HG03060 (cell line): ENCODE measurements around the gene PRKCG.

Experiments used
- ATAC-seq: cut with Tn5 transposase; IDR thresholded peaks from one replicate; pipeline ENCODE4 v1.9.1; 2021; ENCODE audit warnings: low read depth, moderate number of reproducible peaks; ENCODE audit not compliant: unreplicated experiment

Gene PRKCG

DNA sequence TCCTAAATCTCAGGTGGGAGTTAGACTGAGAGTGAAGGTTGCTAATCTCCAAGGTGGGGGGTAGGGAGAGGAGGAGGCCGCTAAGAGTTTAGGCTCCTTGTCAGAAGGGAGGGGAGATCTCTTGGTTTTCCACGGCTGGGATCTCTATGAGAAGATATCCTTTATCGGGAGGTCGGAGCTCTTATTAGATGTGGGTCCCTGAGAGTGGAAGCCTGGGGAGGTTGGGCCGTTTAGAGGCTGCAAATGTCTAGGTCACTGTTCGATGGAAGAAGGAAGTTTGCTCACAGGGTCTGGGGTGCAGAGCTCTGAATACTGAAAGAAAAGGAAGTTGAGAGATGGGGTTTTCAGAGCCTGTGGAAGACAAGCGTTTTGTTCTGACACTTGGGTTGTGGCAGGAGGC lies 10.5 kb upstream of the PRKCG start:
- no peak for ATAC-seq

DNA sequence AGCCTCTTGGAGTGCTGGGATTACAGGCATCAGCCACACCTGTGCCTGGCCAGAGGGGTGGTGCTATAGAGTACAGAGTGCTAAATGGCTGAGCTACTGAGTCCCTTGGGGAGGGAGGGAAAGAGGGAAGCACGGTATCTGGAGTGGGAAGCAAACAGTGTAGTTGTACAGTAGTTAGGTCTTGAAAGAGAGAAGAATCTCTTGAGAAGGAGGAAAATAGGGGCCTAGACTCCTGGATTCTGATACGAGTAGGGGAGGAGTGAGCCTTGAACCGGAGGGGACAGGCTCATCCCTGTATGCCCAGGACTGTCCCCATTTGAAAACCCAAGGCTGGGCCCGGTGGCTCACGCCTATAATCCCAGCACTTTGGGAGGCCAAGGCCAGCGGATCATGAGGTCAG lies 9.2 kb upstream of the PRKCG start:
- no peak for ATAC-seq

DNA sequence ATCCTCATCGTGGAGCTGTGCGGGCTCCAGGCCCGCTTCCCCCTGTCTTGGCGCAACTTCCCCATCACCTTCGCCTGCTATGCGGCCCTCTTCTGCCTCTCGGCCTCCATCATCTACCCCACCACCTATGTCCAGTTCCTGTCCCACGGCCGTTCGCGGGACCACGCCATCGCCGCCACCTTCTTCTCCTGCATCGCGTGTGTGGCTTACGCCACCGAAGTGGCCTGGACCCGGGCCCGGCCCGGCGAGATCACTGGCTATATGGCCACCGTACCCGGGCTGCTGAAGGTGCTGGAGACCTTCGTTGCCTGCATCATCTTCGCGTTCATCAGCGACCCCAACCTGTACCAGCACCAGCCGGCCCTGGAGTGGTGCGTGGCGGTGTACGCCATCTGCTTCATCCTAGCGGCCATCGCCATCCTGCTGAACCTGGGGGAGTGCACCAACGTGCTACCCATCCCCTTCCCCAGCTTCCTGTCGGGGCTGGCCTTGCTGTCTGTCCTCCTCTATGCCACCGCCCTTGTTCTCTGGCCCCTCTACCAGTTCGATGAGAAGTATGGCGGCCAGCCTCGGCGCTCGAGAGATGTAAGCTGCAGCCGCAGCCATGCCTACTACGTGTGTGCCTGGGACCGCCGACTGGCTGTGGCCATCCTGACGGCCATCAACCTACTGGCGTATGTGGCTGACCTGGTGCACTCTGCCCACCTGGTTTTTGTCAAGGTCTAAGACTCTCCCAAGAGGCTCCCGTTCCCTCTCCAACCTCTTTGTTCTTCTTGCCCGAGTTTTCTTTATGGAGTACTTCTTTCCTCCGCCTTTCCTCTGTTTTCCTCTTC lies 8.0 kb upstream of the PRKCG start:
- no peak for ATAC-seq

DNA sequence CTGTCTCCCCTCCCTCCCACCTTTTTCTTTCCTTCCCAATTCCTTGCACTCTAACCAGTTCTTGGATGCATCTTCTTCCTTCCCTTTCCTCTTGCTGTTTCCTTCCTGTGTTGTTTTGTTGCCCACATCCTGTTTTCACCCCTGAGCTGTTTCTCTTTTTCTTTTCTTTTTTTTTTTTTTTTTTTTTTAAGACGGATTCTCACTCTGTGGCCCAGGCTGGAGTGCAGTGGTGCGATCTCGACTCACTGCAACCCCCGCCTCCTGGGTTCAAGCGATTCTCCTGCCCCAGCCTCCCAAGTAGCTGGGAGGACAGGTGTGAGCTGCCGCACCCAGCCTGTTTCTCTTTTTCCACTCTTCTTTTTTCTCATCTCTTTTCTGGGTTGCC lies 7.4 kb upstream of the PRKCG start:
- no peak for ATAC-seq

DNA sequence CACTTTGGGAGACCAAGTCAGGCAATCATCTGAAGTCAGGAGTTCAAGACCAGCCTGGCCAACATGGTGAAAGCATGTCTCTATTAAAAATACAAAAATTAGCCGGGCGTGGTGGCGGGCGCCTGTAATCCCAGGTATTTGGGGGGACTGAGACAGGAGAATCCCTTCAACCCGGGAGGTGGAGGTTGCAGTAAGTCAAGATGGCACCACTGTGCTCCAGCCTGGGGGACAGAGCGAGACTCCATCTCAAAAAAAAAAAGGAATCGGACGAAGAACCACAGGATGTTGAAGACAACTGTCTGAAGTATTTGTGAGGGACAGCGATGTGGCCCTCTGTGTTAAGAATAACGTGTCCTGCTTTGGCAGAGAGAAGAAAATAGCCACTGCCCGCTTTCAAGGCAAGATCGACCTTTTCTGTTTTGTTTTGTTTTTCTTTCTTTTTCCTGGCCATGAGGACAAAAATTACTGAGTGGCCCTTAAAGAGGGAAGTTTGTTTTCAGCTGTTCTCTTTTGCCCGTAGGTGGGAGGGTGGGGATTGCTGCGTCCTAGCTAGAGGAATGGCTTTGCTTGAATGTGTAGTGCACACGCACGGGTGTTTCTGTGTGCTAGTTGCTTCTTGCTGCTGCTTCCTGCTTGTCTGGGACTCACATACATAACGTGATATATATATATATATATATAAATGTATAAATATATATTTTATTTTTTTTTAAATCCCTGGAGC lies 6.2 kb upstream of the PRKCG start:
- no peak for ATAC-seq

DNA sequence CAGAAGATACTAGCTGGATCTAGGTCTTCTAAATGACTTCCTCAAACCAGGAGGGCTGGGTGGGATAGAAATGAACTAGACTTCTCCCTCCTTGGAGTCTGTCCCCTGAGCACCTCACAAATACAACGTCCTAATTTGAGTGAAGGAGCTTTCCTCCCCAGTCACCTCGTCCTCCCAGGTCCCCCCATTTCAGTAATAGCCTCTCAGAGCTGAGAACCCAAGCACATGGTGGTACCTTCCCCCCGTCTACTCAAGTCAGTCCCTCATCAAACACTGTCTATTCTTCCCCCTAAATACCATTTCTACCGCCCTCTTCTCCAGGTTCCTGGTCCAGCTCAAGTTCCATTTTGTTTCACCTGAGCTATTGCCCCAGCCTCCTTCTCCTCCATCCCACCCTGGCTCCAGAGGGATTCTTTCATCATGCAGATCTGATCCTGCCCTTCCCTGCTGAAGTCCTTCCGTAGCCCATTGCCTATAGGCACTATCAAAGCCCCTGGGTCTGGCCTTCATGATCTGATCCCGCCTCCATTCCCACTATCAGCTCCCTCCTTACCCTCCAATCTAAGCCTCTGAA lies 5.3 kb upstream of the PRKCG start:
- ATAC-seq: no peak

DNA sequence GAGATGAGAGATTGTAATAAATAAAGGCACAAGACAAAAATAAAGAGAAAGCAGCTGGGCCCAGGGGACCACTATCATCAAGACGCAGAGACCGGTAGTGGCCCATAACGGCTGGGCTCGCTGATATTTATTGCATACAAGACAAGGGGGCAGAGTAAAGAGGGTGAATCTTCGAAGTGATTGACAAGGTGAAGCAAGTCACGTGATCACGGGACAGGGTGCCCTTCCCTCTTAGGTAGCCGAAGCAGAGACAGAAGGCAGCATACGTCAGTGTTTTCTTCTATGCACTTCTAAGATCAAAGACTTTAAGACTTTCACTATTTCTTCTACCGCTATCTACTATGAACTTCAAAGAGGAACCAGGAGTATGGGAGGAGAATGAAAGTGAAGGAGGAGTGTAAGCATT lies 4.6 kb upstream of the PRKCG start:
- ATAC-seq: no peak

DNA sequence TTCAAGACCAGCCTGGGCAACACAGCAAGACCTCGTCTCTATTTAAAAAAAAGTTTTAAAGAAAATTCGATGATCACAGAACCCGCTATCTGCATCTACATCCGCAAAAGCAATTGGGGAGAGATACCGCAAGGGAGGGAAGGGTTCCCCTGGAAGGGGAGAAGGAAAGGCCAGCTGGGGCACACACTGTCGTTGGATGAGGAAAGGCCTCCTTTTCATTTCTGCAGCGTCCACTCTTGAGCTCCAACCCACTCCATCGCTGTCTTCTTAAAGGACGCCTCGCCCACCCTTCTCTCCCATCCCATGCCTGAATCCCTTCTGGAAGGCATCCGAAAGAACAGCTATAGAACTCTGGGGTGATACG lies 3.2 kb upstream of the PRKCG start:
- ATAC-seq: no peak

DNA sequence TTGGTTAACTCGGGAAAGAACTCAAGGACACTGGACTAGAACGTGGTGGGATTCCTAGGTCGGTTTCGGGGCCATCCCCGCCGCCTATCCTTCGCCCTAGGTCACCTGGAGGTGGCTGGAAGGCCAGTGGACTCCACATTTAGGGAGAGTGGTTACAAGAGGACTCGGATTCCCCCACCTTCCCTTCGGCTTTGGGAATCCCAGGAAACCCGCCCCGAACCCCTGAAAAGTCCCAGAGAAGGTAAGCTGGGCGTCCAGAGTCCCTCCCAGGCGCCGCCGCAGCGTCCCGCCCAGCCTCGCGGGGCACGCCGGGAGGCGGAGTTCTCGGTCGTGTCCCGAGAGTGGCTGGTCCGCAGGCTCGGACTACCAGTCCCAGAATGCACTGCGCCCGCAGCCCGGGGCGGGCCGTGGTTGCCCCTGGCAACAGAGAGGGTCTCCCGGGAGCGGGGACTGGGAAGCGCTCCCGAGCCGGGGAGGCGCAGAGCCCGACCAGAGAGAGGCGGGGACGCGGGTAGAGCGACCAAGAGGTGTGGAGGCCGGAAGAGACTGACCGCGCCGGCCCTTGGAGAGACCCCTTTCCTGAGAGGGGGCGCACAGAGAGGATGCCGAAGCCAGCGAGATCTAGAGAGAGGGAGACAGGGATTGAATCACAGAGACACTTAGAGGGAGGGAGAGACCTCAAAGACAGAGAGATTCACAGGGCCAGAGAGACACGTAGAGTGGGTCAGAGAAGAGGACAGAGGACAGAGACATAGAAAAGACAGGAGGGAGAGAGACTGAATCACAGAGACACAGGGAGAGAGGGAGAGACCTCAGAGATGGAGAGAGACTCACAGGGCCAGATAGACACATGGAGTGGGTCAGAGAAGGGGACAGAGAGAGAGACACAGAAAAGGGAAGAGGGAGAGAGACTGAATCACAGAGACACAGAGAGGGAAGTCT lies 2.6 kb upstream of the PRKCG start:
- ATAC-seq: no peak

DNA sequence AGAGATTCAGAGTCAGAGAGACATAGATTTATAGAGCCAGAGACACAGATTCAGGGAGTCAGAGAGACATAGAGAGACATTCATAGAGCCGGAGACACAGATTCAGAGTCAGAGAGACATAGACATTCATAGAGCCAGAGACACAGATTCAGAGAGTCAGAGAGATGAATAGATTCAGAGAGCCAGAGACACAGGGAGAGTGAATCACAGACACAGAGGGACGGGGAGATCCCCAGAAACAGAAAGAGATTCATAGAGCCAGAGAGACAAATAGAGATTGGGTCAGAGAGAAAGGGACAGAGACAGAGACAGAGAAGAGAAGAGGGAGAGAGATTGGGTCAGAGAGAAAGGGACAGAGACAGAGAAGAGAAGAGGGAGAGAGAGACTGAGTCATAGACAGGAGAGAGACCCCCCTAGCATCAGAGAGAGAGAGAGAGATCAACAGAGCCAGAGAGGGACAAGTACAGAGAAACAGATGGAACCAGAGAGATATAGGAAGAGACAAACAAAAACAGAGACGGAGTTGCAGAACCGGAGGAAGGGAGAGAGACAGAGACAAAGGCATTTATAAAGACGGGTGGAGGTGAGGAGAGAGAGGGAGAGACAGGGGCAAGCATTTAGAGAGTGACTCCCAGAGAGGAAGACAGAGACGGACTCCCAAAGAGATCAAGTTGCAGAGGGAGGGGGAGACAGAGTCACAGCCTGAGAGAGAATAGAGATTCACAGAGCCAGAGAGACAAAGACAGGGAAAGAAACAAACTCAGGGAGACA lies 1.1 kb upstream of the PRKCG start:
- no peak for ATAC-seq

DNA sequence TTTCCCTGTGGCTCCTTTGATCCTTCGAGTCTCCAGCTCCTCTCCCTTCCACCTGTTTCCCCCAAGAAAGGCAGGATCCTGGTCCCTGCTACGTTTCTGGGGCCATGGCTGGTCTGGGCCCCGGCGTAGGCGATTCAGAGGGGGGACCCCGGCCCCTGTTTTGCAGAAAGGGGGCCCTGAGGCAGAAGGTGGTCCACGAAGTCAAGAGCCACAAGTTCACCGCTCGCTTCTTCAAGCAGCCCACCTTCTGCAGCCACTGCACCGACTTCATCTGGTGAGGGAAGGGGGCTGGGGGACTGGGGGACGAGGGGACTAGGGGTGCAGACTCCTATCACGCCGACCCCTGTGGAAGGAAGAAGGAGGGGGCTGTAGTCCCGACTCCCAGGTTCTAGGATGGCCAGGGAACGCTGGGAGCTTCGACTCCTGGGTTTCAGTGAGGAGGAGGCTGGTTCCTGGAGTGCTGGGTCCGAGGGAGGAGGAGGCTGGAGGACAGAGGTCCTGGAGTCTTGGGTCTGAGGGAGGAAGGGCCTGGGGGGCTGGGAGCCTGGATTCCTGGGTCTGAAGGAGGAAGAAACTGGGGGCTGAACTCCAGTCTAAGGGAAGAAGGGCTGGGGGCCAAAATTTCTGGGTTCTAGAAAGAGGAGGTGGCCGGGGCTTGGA lies 524 bp downstream of the PRKCG start:
- ATAC-seq: no peak

DNA sequence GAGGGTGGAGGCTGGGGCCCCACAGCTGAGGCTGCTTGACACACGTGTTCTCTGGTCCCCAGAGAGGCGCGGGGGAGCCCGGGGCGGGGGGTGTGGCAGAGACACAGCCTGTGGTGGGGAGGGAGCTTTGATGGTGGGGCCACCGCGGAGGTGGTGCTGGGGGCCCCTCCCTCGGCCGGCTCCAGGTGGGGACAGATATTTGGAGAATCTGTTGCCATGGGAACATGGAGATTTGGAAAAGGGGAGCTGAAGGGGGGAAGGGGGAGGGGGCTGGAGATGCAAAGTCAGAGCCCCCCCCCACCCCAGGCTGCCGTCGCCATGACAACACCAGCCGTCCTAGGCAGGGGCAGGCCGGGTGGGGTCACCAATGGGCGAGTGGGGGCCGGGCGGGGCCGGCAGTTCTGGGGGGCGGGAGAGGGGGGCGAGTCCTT lies 1.2 kb downstream of the PRKCG start:
- ATAC-seq: no peak

DNA sequence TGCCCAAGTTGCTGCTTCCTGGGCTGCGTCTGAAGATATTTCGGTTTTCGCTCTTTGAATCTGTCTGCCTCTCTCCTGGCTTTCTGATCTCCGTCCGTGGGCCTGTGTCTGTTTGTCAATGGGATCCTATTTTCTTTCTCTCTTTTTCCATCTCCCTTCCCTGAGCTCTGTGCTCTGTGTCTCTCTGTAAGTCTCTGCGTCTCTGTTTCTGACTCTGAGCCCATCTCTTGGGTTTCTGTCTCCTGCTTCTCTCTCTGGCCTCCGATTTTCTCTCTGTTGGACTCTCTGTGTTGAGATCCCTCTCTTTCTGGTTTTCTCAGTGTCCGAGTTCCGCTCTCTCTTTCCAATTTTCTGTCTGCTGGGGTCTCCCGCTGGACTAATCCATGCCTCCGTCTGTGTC lies 1.7 kb downstream of the PRKCG start:
- no peak for ATAC-seq

DNA sequence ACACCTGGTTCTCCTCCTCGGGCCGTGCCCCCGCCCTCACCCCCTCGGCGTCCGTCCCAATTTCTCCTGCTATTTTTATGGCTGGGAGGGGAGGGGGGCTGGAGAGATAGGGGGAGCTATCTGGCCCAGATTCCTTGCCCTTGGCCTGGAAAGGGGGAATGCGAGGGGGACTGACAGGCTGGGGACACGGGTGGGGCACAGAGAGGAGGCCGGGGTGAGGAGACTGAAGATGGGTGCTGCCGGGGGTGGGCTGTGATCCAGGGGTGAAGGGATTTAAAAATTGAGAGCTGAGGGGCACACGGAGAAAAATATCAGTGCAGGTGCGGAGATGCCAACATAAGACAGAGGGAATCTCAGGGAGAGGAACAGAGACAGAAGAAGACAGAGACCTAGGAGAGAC lies 2.3 kb downstream of the PRKCG start:
- no peak for ATAC-seq

DNA sequence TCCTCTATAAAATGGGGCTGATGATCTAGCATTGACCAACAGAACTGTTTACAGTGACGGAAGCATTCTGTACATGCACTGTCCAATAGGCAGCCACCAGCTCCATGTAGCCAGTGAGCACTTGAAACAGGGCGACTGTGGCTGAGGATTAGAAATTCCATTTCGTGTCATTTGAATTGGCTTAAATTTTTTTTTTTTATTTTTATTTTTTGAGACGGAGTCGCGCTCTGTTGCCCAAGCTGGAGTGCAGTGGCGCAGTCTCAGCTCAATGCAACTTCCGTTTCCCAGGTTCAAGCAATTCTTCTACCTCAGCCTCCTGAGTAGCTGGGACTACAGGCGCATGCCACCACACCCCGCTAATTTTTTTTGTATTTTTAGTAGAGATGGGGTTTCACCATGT lies 3.0 kb downstream of the PRKCG start:
- no peak for ATAC-seq

DNA sequence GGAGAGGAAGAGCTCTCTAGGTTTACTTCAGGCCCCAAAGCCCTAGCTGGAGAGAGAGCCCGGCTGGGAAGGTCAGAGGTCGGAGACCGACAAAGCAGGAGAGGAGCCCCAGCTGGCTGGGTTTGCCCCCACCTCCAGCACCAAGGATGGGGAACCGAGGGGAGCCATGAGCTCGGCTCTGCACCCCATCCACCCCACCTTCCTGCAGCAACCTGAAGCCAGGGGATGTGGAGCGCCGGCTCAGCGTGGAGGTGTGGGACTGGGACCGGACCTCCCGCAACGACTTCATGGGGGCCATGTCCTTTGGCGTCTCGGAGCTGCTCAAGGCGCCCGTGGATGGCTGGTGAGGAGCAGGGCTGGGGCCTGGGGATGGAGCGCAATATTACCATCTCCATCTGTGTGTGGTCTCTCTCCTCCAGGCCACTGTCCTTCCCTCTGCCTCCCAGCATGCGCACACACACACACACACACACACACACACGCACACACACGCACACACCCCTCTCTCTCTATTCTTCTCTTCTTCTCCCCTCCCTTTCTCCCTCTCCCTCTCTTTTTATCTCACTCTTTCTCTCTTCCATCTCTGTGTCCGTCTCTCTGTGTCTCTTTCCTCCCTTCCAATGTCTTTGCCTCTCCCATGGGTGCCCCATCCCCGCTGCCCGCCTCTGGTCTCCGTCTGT lies 10.4 kb downstream of the PRKCG start:
- ATAC-seq: no peak

DNA sequence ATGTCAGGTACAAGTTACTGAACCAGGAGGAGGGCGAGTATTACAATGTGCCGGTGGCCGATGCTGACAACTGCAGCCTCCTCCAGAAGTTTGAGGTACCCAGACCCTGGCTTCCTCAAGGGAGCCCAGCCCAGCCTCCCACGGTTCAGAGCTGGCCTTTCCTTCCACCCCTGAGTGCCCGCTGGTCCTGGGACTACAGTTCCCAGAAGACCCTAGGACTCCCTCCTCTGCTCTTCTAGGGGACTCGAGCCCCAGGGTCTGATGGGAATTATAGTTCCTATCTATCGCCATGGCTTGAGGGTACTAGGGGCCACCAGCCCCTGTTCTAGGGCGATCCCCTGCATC lies 11.0 kb downstream of the PRKCG start:
- ATAC-seq: no peak

DNA sequence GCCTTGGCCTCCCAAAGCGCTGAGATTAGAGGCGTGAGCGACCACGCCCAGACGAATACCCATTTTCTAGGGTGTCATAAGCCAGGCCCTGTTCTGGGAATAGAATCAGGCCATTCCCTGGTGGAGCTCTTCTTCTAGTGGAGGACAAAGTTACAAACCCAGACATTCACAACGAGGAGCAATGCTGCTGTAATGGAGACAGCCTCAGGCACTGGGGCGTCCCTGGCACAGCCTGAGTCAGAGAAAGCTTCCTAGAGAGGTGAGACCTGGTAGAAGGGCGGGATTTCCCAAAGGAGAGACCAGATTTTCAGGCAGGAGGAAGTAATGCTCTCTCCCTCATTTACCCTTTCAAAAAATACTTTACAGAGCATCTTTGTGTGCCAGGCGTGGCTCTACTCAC lies 12.7 kb downstream of the PRKCG start:
- no peak for ATAC-seq

DNA sequence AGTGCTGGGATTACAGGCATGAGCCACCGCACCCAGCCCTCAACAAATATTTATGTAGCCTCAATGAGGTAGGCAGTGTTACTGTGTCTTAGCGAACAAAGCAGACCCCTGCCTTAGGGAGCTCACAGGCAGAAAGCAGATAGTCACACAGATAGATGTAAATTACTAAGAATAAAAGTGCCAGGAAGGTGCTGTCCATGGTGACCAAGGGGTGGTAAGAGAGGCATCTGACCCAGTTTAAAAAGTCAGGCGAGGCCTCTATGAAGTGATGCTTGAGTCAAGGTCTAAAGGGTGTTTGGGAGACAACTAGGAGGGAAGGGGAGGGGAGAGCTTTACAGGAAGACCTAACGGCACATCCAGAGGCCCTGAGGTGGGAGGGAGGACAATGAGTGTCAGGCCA lies 14.7 kb downstream of the PRKCG start:
- no peak for ATAC-seq
